ENCODE measurements around the gene RPN1. TPM values are rescaled to one million over a fixed set of nuclear protein-coding genes. Genes with fewer than 3 reads are reported as not detected.

The RPN1 gene
- total and polyA plus RNA-seq, 4 donors = 146 to 318 (median 223) TPM

DNA sequence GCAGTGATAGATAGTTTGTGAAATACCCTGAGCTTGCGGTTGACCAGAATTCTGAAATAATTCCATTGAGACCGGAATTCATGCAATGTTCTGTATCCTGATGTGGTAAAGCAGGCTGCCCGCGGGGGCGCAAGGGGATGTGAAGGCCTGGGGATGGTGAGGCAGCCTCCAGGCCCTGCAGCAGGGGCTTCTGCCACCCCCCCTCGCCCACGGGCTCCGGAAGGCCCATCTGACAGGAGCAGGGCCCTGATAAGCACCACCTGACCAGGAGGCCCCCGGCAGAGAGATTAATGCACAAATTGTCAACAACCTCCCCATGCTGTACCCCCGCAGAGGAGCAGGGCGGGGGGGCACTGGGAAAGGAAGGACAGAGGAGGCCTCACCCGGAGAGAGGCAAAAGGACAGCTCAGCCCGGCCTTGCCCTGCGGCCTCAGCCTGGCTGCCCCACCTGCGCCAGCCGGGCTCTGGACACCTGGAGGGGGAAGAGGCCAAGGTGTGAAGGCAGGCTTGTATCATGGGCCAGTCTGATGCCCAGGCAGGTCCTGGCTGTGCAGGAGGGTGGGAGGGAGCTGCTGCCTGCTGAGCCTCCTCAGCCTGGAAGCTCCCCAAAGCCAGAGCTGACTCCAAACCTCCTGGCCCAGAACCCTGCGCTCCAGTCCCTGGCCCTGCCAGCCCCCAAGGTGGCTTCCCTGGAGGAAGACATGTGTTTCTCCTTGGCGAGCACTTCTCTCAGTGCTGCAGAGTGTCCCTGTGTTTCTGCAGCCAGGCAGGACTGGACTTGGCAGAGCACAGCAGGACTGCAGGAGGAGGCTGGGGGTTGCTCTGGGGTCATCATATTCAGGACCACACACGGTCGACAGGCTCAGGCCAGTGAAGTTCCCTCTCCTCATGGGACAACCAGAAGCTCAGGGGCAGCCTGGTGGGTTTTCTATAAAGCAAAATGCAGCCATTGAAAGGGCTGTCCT, 46.5 kb downstream of the RPN1 start:
- WGBS, 2 donors = 40 to 69% methylated on average over 20 of the region's 20 CpGs
- no peak overlapping the region for H3K9ac ChIP-seq (ENCODE audit: insufficient read depth in 1 of 2, low read length in 2 of 2)
- DNase-seq = peak in 2 of 3 donors; percentile 43 to 63

DNA sequence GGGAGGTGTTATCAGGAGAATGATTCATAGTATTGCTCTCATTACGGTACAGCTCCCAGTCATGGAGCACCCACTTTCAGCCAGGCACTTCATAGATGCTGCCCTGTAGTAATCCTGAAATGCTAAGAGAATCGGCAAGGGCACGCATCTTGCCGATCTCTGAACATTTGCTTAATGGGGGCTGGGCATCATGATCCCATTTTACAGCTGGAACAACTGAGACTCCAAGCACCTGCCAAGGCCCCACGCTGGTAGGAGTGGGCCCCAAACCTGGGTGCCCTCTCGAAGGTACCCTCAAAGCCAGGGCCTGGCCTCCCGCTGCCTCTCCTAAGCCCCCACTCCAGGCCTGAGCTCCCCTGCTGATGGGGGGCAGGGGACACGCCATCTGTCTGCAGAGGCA, 47.3 kb downstream of the RPN1 start:
- H3K4me1 ChIP-seq (ENCODE audit: control insufficient read depth in 5 of 5, insufficient read depth in 5 of 5, low read length in 5 of 5) = peaks cover 0 to 21% (median 0%) of the 10 kb centered on the region in 5 donors
- ATAC-seq (ENCODE audit: insufficient read depth, low FRiP score) = no peak
- no peak overlapping the region for H3K9ac ChIP-seq (ENCODE audit: insufficient read depth in 1 of 2, low read length in 2 of 2)
- no peak for DNase-seq
- 64 to 81% methylated on average over 8 of the region's 8 CpGs for whole genome bisulfite sequencing, 2 donors
- TF ChIP-seq, protein P1, sequence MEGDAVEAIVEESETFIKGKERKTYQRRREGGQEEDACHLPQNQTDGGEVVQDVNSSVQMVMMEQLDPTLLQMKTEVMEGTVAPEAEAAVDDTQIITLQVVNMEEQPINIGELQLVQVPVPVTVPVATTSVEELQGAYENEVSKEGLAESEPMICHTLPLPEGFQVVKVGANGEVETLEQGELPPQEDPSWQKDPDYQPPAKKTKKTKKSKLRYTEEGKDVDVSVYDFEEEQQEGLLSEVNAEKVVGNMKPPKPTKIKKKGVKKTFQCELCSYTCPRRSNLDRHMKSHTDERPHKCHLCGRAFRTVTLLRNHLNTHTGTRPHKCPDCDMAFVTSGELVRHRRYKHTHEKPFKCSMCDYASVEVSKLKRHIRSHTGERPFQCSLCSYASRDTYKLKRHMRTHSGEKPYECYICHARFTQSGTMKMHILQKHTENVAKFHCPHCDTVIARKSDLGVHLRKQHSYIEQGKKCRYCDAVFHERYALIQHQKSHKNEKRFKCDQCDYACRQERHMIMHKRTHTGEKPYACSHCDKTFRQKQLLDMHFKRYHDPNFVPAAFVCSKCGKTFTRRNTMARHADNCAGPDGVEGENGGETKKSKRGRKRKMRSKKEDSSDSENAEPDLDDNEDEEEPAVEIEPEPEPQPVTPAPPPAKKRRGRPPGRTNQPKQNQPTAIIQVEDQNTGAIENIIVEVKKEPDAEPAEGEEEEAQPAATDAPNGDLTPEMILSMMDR (IDR thresholded peaks at IDR 0.05; ENCODE audit: control extremely low read depth, extremely low read depth) = no peak
- no peaks in the 10 kb centered on the region for H3K9me3 ChIP-seq (ENCODE audit: control insufficient read depth in 4 of 4, insufficient read depth in 3 of 4, low read length in 3 of 4)
- no peaks in the 10 kb centered on the region for H3K36me3 ChIP-seq (ENCODE audit: control insufficient read depth in 4 of 4, insufficient read depth in 4 of 4, low read length in 4 of 4)
- H3K27me3 ChIP-seq (ENCODE audit: control insufficient read depth in 3 of 3, insufficient read depth in 3 of 3, low read length in 2 of 3) = peaks cover 0 to 5% (median 0%) of the 10 kb centered on the region in 3 donors
- no peak overlapping the region for H3K27ac ChIP-seq (ENCODE audit: low read depth in 1 of 2, low read length in 1 of 2)
- no peak overlapping the region for H3K4me3 ChIP-seq

More for the DNA sequence above, 46.5 kb downstream of the RPN1 start:
- H3K4me1 ChIP-seq (ENCODE audit: control insufficient read depth in 5 of 5, insufficient read depth in 5 of 5, low read length in 5 of 5) = peaks cover 0 to 21% (median 0%) of the 10 kb centered on the region in 5 donors
- ATAC-seq (ENCODE audit: insufficient read depth, low FRiP score) = no peak
- H3K9me3 ChIP-seq (ENCODE audit: control insufficient read depth in 4 of 4, insufficient read depth in 3 of 4, low read length in 3 of 4) = no peaks in the 10 kb centered on the region
- H3K27me3 ChIP-seq (ENCODE audit: control insufficient read depth in 3 of 3, insufficient read depth in 3 of 3, low read length in 2 of 3) = peaks cover 0 to 5% (median 0%) of the 10 kb centered on the region in 3 donors
- H3K36me3 ChIP-seq (ENCODE audit: control insufficient read depth in 4 of 4, insufficient read depth in 4 of 4, low read length in 4 of 4) = no peaks in the 10 kb centered on the region
- TF ChIP-seq, protein P1 (IDR thresholded peaks at IDR 0.05; ENCODE audit: control extremely low read depth, extremely low read depth) = no peak
- H3K4me3 ChIP-seq = no peak overlapping the region
- H3K27ac ChIP-seq (ENCODE audit: low read depth in 1 of 2, low read length in 1 of 2) = no peak overlapping the region

DNA sequence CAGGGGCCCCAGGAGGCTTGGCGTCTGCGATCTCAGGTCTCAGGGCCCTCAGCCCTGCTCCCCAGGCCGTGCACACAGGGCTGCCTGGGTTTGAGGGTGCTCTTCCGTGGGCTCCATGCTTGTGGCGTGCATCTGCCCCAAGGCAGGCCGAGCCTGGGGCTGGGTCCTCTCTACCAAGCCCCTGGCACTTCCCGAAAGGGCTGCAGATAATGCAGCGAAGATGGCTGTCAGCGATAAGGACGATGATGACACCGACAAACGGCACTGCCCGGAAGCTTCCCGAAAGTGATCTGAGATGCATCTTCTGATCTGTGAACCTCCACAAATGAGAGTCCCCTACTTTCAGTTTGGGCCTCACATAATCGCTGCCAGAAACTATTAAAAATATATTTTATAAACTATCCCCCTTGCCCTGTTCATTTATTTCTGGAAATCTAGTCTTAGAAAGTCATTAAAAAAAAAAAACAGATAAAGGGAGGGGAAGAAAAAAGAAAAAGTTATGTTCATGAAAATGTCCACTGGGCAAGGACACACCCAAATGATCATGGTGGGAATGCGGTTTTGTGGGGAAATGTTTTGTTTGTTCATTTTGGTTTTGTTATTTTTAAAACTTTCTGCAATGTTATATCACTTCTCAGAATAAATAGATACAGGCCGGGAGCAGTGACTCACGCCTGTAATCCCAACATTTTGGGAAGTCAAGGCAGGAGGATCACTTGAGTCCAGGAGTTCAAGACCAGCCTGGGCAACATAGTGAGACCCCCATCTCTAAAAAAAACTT, 51.5 kb downstream of the RPN1 start:
- no peak overlapping the region for H3K9ac ChIP-seq (ENCODE audit: insufficient read depth in 1 of 2, low read length in 2 of 2)
- no peaks in the 10 kb centered on the region for H3K36me3 ChIP-seq (ENCODE audit: control insufficient read depth in 4 of 4, insufficient read depth in 4 of 4, low read length in 4 of 4)
- peaks cover 0 to 4% (median 0%) of the 10 kb centered on the region in 5 donors for H3K4me1 ChIP-seq (ENCODE audit: control insufficient read depth in 5 of 5, insufficient read depth in 5 of 5, low read length in 5 of 5)
- no peak overlapping the region for H3K27ac ChIP-seq (ENCODE audit: low read depth in 1 of 2, low read length in 1 of 2)
- H3K4me3 ChIP-seq = no peak overlapping the region
- H3K27me3 ChIP-seq (ENCODE audit: control insufficient read depth in 3 of 3, insufficient read depth in 3 of 3, low read length in 2 of 3) = no peaks in the 10 kb centered on the region
- 73 to 78% methylated on average over 18 of the region's 18 CpGs for WGBS, 2 donors
- no peaks in the 10 kb centered on the region for H3K9me3 ChIP-seq (ENCODE audit: control insufficient read depth in 4 of 4, insufficient read depth in 3 of 4, low read length in 3 of 4)
- DNase-seq (no peak), ATAC-seq (ENCODE audit: insufficient read depth, low FRiP score) (no peak)
- TF ChIP-seq, protein P1 (IDR thresholded peaks at IDR 0.05; ENCODE audit: control extremely low read depth, extremely low read depth) = no peak

Measured in lung (tissue), 12 donors.